Fibroblast of the conjunctiva (primary cell): ENCODE results near the gene QSER1.
"Not testable (repeated sequence)": the region's sequence is repeated elsewhere in the genome, so short reads cannot be mapped to it uniquely, and the experiment has no call there.

Experiments
- DNase-seq: peaks from one replicate; pipeline ENCODE4 v3.0.0-alpha.2; 2010; ENCODE audit warnings: low read depth

QSER1 gene

DNA sequence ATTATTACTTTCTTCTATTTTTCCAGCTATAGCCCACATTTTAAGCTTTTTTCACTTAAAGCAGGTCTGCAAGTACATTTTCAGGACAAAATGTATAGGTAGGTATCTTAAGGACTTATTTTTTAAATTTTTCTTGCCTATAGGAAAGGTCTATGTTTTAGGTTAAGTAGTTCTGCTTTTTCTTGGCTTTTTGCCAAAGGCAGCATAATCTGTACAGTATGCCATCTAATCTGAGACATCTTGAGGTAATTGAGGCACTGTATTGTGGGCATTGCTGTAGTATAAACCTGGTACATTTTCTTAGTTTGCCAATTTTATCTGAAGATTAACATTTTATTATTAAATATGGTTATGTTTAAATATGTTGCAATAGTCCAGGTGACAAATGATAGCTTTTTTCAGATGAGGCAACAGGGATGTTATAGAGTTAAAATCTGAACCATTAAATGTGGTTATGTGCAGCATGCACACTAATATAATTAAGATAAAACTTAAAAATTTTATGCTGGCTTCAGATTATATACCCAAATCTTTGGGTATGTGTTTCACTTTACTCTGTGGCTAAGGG lies 42.9 kb downstream of the QSER1 start:
- no peak for DNase-seq

DNA sequence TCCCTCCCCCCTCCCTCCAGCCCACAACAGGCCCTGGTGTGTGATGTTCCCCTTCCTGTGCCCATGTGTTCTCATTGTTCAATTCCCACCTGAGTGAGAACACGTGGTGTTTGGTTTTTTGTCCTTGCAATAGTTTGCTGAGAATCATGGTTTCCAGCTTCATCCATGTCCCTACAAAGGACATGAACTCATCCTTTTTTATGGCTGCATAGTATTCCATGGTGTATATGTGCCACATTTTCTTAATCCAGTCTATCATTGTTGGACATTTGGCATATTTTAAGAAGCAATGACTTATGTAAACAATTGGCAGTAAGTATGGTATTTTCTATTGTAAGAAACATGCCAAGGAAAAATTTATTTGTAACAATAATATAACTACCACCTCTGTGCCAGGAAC lies 43.6 kb downstream of the QSER1 start:
- DNase-seq: not testable (repeated sequence)

DNA sequence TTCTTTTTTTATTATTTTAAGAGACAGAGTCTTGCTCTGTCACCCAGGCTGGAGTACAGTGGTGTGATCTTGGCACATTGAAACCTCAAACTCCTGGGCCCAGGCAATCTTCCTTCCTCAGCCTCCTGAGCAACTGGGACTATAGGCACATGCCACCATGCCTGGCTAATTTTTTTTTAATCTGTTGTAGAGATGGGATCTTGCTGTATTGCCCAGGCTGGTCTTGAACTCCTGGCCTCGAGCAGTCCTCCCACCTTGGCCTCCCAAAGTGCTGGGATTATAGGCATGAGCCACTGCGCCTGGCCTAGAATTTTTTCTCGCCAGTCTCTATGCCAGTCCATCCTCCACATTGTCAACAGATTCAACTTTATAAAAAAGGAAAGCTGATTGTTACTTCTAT lies 44.7 kb downstream of the QSER1 start:
- DNase-seq: not testable (repeated sequence)

DNA sequence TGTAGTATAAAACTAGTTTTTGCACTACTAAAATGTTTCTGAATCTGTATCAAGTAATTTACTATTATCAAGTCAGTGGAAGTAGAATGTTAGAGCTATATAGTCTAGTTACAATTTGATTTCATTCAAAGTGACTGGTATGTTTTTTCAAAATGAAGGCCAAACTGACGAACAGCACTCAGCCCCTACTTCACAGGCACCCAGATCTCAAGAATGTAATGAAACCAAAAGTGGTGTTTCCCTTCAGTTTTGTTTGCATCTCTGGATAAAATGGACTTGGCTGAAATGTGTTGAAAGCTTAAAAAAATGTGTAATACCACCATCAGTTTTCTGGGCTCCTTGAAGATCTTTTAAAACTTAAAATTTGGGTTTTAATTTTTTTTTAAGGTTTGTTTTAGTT lies 46.4 kb downstream of the QSER1 start:
- no peak for DNase-seq

DNA sequence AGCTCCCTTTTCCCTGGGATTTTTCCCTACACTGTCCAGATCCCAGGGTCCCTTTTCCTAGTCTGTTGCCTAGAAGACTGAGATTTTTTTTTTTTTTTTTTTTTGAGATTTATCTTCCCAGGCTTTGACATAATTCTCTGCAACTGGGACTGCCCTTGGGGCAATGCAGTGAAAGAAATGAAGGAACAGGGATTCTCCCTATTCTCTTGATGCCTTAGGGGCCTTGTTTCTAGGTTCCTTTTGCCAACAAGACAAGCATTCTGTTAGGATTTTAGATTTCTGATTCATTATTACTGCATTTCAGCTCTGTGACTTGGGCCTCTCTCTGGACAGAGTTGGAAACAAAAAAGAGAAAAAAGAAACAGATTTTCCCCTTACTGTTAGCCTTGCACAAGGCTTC lies 47.3 kb downstream of the QSER1 start:
- DNase-seq: no peak

DNA sequence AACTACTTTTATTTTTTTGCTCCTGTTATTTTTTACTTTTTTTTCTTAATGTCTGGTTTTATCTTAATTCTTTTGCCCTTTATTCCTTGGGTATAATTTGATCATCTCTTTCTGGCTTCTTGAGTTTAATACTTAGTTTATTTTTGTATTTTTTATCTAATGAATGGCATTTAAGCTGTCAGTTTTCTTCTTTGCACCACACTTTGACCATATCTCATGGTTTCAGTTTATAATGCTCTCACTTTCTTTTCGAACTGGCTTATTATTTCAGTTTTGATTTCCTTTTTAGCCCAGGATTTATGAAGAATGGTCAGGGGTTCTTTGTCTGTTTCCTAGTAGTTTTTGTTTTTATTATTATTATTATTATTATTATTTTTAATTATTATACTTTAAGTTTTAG lies 48.3 kb downstream of the QSER1 start:
- no peak for DNase-seq

DNA sequence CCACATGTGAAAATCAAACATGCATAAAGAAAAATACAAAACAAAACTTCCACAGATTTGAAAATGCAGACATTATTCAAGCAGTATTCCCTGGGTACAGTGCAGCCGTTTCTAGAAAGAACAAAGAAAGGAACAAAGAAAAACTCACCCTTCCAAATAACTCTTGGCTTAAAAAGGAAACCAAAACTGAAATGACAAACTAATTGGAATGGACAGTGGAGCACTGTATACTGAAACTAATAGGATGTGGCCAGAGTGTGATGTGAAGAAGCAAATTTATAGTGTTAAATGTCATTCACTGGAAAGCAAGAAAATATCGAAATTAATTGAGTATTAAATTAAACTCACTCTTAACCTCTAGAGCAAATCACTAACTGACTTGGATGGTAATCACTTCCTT lies 55.4 kb downstream of the QSER1 start:
- DNase-seq: no peak

DNA sequence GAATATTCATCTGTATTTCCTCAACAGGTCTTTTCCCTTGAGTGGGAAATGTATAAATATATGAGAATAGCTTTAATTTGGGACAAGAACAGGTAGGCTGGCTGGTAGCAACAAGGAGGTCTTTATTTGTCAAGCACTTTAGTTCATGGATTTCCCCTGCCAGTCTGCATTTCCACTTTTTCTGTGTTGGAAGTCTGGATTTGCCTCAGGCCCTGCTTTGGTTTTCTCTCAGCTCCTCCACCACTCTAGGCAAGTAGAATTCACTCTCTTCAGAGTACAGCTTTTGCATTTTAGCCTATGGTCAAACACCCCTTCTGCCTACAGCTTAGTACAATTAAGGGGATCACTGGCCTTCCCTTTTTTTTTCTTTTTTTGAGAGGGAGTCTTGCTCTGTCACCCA lies 57.1 kb downstream of the QSER1 start:
- no peak for DNase-seq

DNA sequence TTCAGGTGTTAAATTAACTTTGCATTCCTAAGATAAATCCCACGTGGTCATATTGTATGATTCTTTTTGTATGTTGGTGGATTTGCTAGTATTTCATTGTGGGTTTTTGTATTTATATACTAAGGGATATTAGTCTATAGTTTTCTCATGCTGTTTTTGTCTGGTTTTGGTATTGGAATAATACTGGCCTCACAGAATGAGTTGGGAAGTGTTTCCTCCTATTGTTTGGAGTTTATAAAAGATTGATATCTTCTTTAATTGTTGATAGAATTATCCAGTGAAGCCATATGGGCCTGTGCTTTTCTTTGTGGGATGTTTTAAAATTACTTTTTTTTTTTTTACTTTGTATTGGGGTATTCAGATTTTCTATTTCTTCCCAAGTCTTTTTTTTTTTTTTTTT lies 59.8 kb downstream of the QSER1 start:
- no peak for DNase-seq

DNA sequence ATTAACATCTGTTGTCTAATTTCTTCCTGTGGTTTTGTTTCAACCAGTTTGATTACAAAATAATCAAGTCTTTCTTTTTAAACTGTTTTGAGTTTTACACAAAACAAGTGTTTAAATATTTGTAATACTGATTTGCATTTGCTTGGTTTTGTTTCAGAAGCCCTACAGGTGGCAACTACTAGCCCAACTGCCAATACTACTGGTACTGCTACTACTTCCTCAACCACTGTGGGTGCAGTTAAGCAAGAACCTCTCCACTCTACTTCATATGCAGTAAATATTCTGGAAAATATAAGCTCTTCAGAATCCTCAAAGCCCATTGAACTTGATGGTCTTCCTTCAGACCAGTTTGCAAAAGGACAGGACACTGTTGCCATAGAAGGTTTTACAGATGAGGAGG lies 61.1 kb downstream of the QSER1 start:
- DNase-seq: no peak

DNA sequence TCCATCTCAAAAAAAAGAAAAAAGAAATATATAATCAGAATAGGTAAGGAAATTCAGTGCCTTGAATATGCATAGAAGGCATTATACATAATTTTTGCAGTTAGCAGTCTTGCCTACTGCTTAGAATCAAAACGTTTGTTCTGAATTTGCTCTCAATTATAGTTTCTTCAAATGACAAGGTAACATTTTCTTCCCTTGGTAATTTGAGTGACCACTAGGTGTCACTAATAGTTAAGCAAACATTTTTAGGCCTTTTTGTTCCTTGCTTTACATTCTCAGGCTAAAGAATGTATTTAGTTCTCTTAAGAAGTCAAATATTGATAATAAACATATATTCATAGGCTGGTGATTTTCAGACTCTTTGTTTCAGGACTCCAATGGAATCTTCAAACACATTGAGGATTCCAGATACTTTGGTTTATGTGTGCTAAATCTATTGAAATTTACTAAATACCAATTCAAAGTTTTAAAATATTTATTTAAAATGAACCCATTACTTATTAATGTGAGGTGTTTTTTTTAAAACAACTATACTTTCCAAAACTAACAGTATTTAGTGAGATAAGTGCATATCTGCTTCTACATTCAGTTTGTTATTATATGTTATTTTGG lies 68.0 kb downstream of the QSER1 start:
- DNase-seq: peak; percentile 33

DNA sequence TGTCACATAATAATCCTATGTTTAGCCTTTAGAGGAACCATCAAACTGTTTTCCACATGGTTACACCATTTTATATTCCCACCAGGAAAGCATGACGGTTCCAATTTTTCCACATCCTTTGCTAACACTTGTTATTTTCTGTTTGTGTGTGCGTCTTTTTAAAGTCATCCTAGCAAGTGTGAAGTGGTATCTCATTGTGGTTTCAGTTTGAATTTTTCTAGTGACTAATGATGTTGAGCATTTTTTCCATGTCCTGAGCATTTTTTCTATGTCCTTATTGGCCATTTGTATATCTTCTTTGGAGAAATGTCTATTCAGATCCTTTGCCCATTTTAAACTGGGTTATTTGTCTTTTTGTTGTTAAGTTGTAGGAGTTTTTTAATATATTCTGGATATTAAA lies 69.4 kb downstream of the QSER1 start:
- no peak for DNase-seq

DNA sequence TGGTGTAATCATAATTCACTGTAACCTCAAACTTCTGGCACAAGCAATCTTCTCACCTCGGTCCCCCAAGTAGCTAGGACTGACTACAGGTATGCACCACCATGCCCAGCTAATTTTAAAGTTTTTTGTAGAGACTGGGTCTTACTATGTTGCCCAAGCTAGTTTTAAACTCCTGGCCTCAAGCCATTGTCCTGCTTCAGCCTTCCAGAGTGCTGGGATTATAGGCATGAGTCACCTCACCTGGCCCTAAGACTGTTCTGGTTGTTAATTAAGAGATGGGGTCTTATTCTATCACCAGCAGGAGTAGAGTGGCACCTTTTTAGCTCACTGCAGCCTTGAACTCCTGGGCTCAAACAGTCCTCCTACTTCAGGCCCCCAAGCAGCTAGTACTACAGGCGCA lies 71.1 kb downstream of the QSER1 start:
- no peak for DNase-seq

DNA sequence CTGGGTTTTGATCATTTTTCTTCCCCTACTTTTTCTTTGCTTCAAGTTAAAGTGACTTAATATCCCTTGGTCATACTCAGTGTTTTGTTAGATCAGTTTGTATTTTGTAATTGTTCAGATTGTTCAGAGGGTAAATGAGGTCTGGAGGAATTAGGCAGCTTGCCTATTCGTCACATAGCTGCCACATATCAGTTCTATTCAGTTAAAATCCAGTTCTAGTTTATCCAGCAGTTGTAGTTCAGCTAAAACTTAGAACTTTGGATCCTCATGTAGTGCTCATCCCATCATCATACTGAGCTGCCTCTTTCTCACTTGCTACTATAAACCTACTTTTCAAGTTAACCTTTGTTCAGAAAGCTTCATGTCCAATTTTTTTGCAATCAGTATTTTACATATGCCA lies 75.9 kb downstream of the QSER1 start:
- no peak for DNase-seq

DNA sequence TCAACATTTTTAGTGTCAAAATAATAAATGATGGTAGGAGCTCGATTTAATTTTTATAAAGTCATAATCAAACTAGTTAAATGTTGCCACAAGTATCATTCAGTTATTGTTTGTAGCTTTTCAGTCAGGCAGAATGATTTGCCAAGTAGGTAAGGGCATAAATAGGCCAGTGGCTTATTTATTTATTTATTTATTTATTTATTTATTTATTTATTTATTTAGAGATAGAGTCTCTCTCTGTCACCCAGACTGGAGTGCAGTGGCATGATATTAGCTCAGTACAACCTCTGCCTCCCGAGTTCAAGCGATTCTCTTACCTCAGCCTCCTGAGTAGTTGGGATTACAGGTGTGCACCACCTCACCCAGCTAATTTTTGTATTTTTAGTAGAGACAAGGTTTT lies 79.6 kb downstream of the QSER1 start:
- DNase-seq: not testable (repeated sequence)

DNA sequence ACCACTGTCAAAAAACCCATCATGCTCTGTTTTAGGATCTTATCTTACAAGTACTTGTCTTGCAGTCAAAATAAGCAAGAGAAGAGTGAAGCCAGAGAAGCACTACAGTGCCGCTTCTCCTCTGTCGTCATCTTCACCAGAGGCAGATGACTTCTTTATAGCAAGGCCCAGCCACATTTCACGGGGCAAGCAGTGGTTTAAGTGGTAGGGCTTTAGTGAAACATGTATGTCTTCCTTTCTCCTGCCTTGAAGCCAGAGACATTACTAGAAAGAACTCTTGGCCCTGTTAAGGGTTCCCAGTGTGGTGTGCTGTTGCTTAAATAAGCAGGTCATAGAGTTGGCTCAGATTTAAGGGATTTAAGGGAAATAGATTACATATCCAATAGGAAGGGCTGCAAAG lies 80.2 kb downstream of the QSER1 start:
- no peak for DNase-seq

DNA sequence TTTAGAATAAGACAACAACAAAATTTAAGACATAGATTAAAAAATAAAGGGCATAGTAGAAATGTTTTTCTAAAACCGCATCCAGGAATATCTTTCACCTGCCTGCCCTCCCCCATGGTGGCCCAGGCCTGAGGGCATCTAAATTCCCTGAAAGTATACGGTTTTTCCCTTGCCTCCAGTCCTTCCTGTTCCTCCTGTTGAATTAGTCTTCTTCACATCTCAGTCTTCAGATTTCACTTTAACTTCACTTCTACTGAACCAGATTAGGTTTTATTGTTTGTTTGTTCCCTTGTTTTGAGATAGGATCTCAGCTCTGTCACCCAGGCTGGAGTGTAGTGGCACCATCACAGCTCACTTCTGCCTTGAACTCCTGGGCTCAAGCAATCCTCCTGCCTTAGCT lies 90.0 kb downstream of the QSER1 start:
- no peak for DNase-seq

DNA sequence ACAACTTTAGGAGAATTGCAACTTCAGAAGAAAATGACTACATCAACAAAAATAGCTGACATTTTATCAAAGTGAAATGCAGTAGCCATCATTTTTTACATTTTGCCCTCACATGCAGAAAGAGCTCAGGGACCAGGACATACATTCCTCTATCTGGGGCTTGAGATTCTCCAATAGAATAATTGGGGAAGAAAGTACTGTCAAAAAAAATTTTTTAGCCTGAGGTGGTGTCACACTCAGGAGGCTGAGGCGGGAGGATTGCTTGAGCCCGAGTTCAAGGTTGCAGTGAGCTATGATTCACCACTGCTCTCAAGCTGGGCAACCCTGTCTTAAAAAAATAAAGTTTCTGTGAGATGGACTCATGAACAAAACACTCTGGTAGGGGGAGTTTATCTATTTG lies 90.9 kb downstream of the QSER1 start:
- DNase-seq: no peak

DNA sequence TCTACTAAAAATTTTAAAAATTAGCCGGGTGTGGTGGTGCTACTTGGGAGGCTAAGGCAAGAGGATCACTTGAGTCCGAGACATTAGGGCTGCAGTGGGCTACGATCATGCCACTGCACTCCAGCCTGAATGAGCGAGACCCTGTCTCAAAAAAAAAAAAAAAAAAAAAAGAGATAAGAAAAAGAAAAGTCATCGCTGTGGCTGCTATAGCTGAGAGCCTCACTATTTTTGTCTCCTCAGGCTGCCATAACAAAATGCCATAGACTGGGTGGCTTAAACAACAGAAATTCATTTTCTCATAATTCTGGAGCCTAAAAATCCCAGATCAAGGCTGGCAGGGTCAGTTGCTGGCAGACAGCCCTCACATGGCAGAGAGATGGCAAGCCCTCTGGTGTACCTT lies 93.0 kb downstream of the QSER1 start:
- no peak for DNase-seq

DNA sequence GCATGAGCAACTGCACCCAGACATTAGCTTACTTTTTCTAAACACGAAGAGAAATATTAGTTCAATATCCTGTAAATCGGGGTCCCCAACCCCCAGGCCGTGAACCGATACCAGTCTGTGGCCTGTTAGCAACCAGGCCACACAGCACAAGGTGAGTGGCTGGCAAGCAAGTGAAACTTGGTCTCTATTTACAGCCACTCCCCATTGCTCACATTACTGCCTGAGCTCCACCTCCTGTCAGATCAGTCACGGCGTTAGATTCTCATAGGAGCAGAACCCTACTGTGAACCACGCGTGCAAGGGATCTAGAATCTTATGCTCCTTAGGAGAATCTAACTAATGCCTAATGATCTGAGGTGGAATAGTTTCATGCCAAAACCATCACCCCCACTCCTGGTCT lies 95.2 kb downstream of the QSER1 start:
- no peak for DNase-seq

DNA sequence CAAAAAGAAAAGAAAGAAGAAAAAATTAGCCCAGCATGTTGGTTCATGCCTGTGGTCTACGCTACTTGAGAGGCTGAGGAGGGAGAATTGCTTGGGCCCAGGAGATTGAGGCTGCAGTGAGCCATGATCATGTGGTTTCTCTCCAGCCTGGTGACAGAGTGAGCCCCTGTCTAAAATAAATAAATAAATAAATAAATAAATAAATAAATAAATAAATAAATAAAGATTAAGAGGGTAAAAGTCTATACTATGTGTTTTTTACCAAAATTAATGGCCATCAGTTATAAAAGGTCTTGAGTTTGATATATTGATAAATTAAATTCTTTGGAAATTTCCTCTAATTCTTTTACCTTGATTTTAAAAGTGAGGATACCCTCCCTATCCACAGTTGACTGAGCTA lies 97.9 kb downstream of the QSER1 start:
- no peak for DNase-seq

DNA sequence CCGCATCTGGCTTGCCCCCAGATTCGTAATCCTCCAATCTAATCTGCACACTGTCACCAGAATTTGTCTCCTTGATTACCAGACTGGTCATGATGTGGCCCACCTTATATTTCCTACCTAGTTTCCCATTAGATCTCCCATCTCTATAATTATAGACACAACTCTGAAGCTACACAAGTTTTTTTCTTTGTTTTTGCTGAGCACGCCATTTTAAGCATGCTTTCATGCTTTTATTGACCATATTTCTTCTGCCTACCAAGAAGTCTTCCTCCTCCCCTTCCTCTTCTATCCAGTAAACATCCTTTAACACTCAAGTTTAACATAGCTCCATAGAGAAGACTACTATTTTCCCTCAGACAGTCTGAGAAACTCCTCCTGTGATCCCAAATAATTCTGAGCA lies 98.8 kb downstream of the QSER1 start:
- no peak for DNase-seq

DNA sequence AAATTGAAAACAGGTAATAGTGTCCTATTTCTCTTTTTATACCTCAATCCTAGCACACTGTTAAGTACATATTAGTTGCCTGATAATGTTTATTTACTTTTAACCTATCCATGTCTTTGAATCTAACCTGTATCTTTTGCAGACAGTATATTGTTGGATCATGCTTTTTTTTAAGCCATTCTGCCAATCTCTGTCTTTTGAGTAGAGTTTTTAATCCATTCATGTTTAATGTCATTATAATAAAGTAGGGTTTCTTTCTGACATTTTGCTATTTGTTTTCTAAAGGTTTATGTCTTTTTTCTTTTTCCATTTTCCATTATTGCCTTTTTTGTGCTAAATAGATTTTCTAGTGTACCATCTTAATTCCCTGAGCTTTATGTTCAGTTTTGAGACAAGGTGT lies 99.3 kb downstream of the QSER1 start:
- no peak for DNase-seq

DNA sequence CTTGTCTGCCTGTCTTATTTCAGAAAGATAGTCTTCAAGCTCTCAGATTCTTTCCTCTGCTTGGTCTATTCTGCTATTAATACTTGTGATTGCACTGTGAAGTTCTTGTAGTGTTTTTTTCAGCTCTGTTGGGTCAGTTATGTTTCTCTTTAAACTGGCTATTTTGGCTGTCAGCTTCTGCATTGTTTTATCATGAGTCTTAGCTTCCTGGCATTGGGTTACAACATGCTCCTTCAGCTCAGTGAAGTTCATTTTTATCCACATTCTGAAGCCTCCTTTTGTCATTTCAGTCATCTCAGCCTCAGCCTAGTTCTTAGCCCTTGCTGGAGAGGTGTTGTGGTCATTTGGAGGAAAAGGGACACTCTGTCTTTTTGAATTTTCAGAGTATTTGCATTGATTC lies 107.6 kb downstream of the QSER1 start:
- DNase-seq: peak; percentile 72

DNA sequence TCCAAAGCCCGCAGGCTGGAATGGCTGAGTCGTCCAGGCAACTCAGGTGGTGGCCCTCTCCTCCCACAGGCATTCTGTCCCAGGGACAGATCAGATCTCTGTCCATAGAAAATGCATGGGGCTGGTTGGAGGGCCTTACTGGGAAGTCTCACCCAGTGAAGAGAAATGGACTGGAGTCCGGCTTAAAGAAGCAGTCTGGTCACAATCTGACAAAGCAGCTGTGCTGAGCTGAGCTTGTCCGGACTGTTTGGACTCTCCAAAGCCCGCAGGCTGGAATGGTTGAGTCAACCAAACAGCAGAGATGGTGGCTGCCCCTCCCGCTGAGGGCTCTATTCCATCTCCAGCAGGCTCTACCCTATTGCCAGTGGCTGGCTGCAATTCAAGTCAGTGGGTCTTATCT lies 108.7 kb downstream of the QSER1 start:
- DNase-seq: no peak
